Suprapubic skin (tissue), 3 donors: ENCODE data around the gene MOB1B.

Experiments used
- CTCF ChIP-seq, 2 donors: fragments of 200-600 bp in 1 of 2; fragments of 450-650 bp in 1 of 2; sonication (generic) in 1 of 2; IDR thresholded peaks; one replicate each; pipeline ENCODE4 v1.5.1; 2016 to 2019; ENCODE audit warnings: antibody characterized with exemption in 2 of 2, mild to moderate bottlenecking in 1 of 2, moderate library complexity in 1 of 2
- POLR2AphosphoS5 ChIP-seq, 3 donors: sonication (generic); formaldehyde crosslinking; IDR thresholded peaks; one replicate each; pipeline ENCODE4 v1.6.1; 2017; ENCODE audit warnings: antibody characterized with exemption in 3 of 3

DNA sequence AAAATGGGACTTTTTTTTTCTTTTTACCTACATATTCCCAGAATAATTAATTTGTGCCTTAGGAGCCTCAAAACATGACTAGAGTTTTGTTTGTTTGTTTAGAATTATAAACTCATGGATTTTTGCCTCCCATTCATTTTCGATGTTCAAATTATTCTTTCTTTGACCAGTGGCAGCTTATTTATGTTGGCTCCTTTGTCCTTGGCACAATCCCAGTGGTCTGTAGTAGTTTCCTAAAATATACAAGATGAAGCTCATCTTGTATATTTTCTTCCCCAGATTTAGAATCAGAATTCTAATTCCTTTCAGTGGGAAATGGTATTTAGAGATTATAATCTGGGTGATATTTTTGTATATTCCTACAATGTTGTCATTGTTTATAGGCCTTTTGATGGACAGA is 118.4 kb downstream of the MOB1B start:
- TF ChIP-seq CTCF (IDR thresholded peaks at IDR 0.05), result no peak
- TF ChIP-seq POLR2AphosphoS5 (IDR thresholded peaks at IDR 0.05), result no peak
